Esophagus (tissue), 2 donors: ENCODE results near the gene HACD1. TPM values are rescaled to one million over a fixed set of nuclear protein-coding genes. Genes with fewer than 3 reads are reported as not detected.
A peak's percentile ranks its signal among the peaks of the same experiment; 100 is the strongest.

ENCODE experiments used
- H3K27ac ChIP-seq, 2 donors: one replicate each; pipeline ENCODE4 v1.5.1; 2013; ENCODE audit warnings: low read depth in 2 of 2, mild to moderate bottlenecking in 2 of 2, inconsistent platforms in 1 of 2, low read length in 1 of 2, moderate library complexity in 1 of 2
- H3K27me3 ChIP-seq, 2 donors: one replicate each; pipeline ENCODE4 v1.6.1; 2013; ENCODE audit warnings: low read length in 2 of 2, control low read depth in 1 of 2, mild to moderate bottlenecking in 1 of 2; ENCODE audit not compliant: insufficient read depth in 2 of 2, control insufficient read depth in 1 of 2
- H3K36me3 ChIP-seq, 2 donors: one replicate each; pipeline ENCODE4 v1.6.1; 2013; ENCODE audit warnings: low read length in 1 of 2; ENCODE audit not compliant: control insufficient read depth in 2 of 2, insufficient read depth in 2 of 2
- H3K4me1 ChIP-seq, 2 donors: one replicate each; pipeline ENCODE4 v1.6.1; 2013; ENCODE audit warnings: low read length in 1 of 2; ENCODE audit not compliant: control insufficient read depth in 2 of 2, insufficient read depth in 2 of 2
- H3K4me3 ChIP-seq, 2 donors: one replicate each; pipeline ENCODE4 v1.5.1; 2013; ENCODE audit warnings: low read length in 2 of 2, mild to moderate bottlenecking in 2 of 2, low read depth in 1 of 2, moderate library complexity in 1 of 2
- H3K9me3 ChIP-seq, 2 donors: one replicate each; pipeline ENCODE4 v1.6.1; 2013; ENCODE audit warnings: mild to moderate bottlenecking in 2 of 2, low read depth in 1 of 2, low read length in 1 of 2, moderate library complexity in 1 of 2; ENCODE audit not compliant: control insufficient read depth in 2 of 2, insufficient read depth in 1 of 2
- WGBS, 2 donors: extraction: QIAGEN DNeasy Blood & Tissue Kit; methylation state at CpG; one replicate each; pipeline ENCODE4 v1.1.7; 2013; 5-methylcytosine and 5-hydroxymethylcytosine counted together
- polyA plus RNA-seq, 2 donors: library from polyadenylated mRNA; stranded (reverse); fragments of 200-250 nt; gene quantifications; one replicate each; pipeline ENCODE4 v1.2.3, GENCODE V29; 2013
- donor health status: healthy with polysubstance abuse.
- donor health status: Bipolar disorder and iron deficiency.

Gene HACD1
- polyA plus RNA-seq, 2 donors = 9.3 to 9.8 TPM

DNA sequence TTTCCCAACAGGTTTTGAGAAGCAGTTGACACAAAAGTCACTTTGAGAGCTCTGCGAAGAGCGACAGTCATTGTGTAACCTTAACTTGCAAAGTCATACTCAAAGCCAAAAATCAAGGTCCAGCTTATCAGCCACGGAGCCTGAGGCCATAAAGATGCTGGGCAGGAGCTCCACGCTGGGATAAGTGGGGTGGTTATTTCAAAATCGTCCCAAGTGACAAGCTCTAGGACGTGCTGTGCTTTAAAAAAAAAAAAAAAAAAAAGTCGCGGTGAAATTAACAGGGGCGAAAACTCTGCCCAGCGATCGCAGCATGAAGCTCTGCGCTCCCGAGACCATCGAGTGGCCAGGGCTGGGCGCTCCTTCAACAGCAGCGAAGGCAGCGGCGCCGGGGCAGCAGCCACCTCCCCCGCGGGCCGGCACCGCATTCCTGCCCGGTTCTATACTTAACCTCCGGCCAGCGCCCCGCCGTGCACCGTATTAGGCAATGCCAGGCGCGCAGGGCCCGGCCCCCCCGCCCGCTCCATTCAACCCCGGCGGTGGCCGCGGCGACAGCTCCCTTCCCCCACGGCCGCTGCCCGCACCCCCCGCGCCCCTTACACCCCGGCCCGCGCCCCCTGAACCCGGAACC is 657 bp downstream of the HACD1 start:
- H3K36me3 ChIP-seq = no peaks in the 10 kb centered on the region
- H3K4me3 ChIP-seq = peak overlapping the region; percentile 76 to 86
- H3K27ac ChIP-seq = peak overlapping the region; percentile 75 to 90
- H3K4me1 ChIP-seq = no peaks in the 10 kb centered on the region
- H3K9me3 ChIP-seq = no peaks in the 10 kb centered on the region
- WGBS, 2 donors = 4% methylated on average over 30 to 48 of the region's 48 CpGs
- no peaks in the 10 kb centered on the region for H3K27me3 ChIP-seq

DNA sequence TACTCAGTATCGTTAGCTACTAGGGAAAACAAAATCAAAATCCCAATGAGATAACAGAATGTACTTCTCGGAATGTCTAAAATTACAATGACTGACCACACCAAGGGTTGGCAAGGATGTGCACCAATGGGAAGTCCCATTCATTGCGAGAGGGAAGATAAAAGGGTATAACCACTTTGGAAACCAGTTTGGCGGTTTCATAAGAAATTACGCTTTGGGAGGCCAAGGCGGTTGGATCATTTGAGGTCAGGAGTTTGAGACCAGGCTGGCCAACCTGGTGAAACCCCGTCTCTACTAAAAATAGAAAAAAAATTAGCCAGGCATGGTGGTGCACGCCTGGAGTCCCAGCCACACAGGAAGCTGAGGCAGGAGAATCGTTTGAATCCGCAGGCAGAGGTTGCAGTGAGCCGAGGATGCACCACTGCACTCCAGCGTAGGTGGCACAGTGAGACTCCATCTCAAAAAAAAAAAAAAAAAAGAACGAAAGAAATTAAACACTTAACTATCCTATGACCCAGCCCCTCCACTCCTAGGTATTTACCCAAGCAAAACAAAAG is 7.6 kb downstream of the HACD1 start:
- 86 to 89% methylated on average over 13 of the region's 13 CpGs for WGBS, 2 donors
- H3K27me3 ChIP-seq = no peaks in the 10 kb centered on the region
- H3K9me3 ChIP-seq = no peaks in the 10 kb centered on the region
- H3K36me3 ChIP-seq = no peaks in the 10 kb centered on the region
- H3K4me1 ChIP-seq = no peaks in the 10 kb centered on the region
- no peak overlapping the region for H3K4me3 ChIP-seq
- no peak overlapping the region for H3K27ac ChIP-seq

DNA sequence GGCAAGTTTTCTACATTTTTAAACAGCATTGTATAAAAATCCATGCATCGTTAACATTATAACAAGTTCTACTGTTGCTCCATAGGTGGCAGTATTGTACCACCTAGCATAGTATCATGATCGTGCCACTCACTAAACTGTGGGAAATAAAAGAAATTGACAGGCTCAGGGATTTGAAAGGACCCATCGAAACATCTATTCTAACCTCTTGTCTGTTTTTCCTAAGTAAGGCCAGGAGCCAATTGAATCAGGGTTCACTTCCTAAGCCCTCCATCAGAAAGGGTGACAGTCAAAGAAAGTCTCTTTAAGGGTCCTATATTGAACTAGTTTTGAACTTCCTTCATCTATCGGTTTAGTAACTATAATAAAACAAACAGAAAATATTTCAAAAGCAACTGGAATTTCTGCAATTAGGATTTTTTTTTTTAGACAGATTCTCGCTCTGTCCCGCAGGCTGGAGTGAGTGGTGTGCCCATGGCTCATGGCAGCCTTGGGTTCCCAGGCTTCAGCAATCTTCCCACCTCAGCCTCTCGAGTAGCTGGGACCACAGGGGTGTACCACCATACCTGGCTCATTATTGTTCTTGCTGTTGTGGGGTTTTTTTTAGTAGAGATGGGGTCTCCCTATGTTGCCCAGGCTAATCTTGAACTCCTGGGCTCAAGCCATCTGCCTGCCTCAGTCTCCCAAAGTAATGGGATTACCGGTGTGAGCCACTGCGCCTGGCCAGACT is 9.4 kb downstream of the HACD1 start:
- H3K27me3 ChIP-seq = no peaks in the 10 kb centered on the region
- H3K36me3 ChIP-seq = no peaks in the 10 kb centered on the region
- H3K9me3 ChIP-seq = no peaks in the 10 kb centered on the region
- no peaks in the 10 kb centered on the region for H3K4me1 ChIP-seq
- 58 to 59% methylated on average over 9 of the region's 9 CpGs for WGBS, 2 donors
- no peak overlapping the region for H3K4me3 ChIP-seq
- peak overlapping the region in 1 of 2 donors; percentile 4 for H3K27ac ChIP-seq

DNA sequence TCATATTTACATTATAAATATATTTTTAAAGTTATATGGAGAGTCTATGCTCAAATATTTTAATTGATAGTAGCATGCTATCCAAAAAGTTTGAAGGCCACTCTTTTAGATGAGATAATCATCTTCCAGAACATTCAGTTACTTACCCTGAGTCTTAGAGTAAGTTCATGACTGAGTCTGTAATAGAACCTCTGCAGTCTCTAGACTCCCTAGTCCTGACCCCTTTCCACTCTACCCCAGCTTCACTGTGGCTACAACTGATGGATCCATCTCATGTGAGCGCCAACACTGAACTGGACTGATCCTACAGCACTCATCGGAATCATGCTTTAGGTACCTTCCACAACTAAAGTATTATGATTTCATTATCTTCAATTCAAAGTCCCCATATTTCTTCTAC is 10.1 kb downstream of the HACD1 start:
- WGBS, 2 donors = 65 to 66% methylated on average over 2 of the region's 2 CpGs
- no peaks in the 10 kb centered on the region for H3K4me1 ChIP-seq
- no peak overlapping the region for H3K4me3 ChIP-seq
- no peaks in the 10 kb centered on the region for H3K27me3 ChIP-seq
- no peaks in the 10 kb centered on the region for H3K36me3 ChIP-seq
- H3K9me3 ChIP-seq = no peaks in the 10 kb centered on the region
- no peak overlapping the region for H3K27ac ChIP-seq

DNA sequence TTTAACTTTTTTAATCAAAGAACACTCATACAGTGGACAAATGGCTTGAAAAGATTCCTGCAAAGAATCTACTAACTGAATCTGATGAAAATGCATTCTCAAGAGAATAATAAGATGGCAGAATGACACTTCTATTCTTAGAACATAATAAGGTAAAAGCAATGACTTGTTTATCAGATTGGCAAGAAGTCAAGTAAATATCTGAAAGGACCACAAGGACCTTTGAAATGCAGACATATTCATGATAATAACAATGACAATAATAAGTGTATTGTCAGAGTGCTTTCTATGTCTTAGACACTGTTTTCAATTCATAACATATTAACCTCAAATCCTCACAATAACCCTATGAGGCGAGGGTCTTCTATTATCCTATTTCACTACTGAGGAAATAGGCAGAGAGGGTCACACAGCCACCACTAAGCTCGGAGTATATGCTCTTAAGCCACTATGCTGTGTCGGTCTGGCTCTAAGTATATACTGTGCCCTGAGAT is 10.6 kb downstream of the HACD1 start:
- H3K27me3 ChIP-seq = no peaks in the 10 kb centered on the region
- H3K4me3 ChIP-seq = no peak overlapping the region
- H3K27ac ChIP-seq = no peak overlapping the region
- H3K4me1 ChIP-seq = no peaks in the 10 kb centered on the region
- no peaks in the 10 kb centered on the region for H3K9me3 ChIP-seq
- WGBS, 2 donors = 73 to 79% methylated on average over 3 of the region's 3 CpGs
- H3K36me3 ChIP-seq = no peaks in the 10 kb centered on the region

DNA sequence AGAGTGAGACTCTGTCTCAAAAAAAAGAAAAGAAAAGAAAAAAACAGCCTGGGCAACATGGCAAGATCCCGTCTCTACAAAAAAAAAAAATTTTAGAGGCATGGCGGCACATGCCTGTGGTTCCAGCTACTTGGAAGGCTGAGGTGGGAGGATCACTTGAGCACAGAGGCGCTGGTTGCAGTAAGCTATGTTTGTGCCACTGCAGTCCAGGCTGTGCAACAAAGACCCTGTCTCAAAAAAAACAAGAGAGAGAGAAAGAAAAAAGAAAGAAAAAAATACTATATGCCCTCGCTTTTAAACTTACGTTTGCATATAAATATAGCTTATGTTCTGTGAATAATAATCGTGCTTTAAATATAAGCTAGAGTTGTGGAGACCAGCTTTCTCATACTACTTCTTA is 11.2 kb downstream of the HACD1 start:
- 84 to 85% methylated on average over 6 of the region's 6 CpGs for WGBS, 2 donors
- Histone ChIP-seq H3K4me1 (no peaks in the 10 kb centered on the region), H3K27ac (no peak overlapping the region), H3K9me3 (no peaks in the 10 kb centered on the region), H3K36me3 (no peaks in the 10 kb centered on the region), H3K27me3 (no peaks in the 10 kb centered on the region), H3K4me3 (no peak overlapping the region)

DNA sequence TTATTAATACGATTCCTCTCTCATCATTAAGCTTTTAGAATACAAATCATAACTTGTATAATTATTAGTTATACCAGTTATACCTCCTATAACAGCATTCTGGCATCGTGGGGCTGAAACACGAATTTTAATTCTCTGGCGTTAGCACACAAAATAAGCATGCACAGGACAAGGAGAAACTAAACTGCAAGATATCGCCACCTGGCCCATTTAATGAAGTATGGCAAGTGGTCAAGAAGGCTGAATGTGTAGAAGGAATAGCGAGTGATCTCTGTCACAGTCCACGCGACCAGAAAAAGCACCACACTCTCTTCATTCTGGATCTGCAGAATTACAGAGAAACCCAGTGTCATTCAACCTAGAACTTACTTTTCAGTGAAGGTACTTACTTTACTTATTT is 18.1 kb downstream of the HACD1 start:
- H3K27ac ChIP-seq = no peak overlapping the region
- no peaks in the 10 kb centered on the region for H3K36me3 ChIP-seq
- no peaks in the 10 kb centered on the region for H3K27me3 ChIP-seq
- no peaks in the 10 kb centered on the region for H3K9me3 ChIP-seq
- WGBS, 2 donors = 58 to 59% methylated on average over 8 of the region's 8 CpGs
- H3K4me3 ChIP-seq = no peak overlapping the region
- no peaks in the 10 kb centered on the region for H3K4me1 ChIP-seq

DNA sequence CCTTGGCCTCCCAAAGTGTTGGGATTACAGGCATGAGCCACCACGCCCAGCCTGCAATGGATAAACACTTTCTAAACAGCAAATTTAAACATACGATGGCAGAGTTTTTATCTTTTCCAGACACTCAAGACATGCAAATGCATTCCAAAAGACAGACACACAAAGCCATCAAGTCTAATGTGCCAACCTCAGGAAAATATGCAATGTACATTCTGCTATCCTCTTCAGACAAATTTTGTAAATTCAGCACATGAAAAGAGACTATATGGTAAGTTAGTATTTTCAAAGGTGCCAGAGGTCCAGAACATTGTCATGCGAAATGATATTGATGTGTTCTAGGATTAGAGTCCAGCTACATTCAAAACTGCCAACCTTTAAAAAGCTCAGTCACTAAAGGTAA is 19.8 kb downstream of the HACD1 start:
- Histone ChIP-seq H3K4me1 (no peaks in the 10 kb centered on the region), H3K27me3 (no peaks in the 10 kb centered on the region), H3K9me3 (no peaks in the 10 kb centered on the region), H3K4me3 (no peak overlapping the region), H3K36me3 (peaks cover 0 to 2% of the 10 kb centered on the region in 2 donors), H3K27ac (no peak overlapping the region)
- WGBS, 2 donors = 75 to 79% methylated on average over 3 of the region's 3 CpGs

DNA sequence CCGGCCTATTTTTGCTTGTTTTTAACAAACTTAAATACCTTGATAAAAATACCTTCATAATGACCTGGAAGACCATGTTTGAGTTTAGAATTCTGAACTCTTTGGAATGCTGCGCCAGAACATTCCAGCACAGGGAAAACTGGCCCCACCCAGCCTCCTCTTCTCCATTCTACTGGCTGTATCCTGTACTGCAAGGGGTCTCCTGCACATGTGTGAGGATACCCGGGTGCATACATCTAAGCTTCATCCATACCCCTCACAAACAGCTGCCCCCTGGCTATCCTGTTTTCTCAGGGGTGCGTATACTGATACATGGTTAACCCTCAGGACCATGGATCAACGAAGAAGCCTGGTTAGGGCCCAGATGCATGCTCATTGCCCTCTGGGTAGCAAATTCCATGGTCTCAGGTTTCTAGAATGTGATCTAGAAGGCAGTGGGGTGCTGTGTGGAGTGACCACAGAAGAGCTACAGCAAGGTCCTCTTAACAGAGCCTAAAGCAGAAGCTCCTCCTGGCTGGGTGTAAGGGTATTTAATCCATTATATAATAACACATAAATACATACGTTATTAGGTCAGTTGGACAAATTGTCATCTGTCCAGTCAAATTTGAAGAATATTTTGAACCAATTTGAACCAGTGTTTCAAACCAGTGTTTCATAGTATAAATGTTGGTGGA is 26.1 kb downstream of the HACD1 start:
- H3K4me3 ChIP-seq = no peak overlapping the region
- no peaks in the 10 kb centered on the region for H3K9me3 ChIP-seq
- WGBS, 2 donors = 91 to 92% methylated on average over 6 of the region's 6 CpGs
- H3K27ac ChIP-seq = no peak overlapping the region
- H3K27me3 ChIP-seq = no peaks in the 10 kb centered on the region
- H3K4me1 ChIP-seq = no peaks in the 10 kb centered on the region
- H3K36me3 ChIP-seq = peaks cover 0 to 2% of the 10 kb centered on the region in 2 donors
